Stimulated activated CD8-positive, alpha-beta memory T cell treated with anti-CD3 and anti-CD28 coated beads, Interleukin-7, amount 100 ng/mL, for 4 hours (primary cell): ENCODE data around the gene LRIT1.

Source experiments
- DNase-seq, 2 donors: peaks; one replicate each; pipeline ENCODE4 v3.0.0-alpha.2; 2020; ENCODE audit warnings: low read depth in 2 of 2

The LRIT1 gene

DNA sequence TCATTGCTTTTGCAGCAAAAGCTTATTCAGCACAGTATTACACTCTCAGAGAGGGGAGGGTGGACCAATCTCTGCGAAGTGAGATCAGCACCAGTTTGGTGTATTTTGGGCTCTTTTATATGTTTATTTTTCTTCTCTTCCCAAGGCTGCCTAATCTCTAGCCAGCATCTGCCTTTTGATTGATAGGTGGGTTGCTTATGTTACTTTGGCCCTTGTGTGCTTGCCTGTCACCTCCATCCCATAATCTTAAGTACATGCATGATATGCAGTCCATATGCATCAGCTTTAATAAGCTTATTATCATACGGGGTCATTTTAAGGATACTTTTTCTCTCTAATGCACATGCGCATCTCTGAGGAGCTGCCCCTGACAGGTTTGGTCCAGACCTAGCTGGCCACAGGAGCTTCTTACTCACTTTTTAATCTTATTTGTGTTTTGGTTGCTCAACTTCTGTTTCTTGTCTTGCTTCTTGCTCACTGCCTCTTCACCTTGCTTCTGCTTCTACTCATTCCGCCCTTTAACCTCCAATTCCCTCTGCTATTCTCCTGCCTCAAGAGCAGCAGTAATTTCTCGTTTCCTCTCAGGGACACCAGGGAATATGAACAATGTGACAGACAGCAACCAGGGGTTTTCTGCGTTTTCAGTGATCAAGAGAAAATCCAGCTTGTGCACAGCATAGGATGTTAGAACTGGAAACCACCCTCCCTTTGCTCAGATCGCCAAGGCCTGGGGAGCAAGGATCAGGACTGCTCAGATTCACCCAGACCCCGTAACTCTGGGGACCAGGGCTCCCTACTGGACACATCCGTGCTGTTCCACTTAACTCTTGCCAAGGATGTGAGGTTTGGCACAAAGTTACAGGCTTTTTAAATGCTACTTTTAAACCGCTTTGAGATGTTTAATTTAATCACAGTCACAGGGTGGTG, 13.5 kb upstream of the LRIT1 start:
- no peak for DNase-seq

DNA sequence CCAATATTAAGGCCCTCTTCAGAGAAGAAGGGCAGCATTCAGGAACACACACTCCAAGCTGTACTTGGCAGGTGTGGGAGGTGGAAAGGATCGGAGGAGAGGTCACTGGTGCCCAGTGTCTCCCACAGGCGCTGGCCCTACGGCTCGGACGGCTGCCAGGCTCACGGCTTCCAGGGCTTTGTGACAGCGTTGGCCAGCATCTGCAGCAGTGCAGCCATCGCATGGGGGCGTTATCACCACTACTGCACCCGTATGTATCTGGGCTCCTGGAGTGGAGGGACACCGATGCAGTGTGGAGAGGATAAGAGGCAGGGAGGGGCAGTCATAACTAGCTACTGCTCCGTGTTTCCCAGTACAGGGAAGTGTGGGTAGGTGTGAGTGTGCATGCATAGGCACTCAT, 7.4 kb upstream of the LRIT1 start:
- DNase-seq = no peak

DNA sequence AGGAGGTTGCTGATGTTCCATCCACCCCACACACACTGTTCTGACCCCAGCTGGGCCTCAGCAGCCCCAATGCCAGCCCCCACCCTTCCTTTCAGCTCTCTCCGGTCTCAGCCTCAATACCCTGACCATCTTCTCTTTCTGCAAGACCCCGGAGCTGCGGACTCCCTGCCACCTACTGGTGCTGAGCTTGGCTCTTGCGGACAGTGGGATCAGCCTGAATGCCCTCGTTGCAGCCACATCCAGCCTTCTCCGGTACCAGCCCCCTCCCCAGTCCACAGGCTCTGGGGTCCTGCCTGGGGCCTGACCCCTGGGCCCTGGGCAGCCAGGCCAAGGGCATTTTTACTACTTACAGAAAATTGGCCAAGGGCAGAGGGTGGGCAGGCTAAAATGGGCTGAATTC, 6.2 kb upstream of the LRIT1 start:
- no peak for DNase-seq

DNA sequence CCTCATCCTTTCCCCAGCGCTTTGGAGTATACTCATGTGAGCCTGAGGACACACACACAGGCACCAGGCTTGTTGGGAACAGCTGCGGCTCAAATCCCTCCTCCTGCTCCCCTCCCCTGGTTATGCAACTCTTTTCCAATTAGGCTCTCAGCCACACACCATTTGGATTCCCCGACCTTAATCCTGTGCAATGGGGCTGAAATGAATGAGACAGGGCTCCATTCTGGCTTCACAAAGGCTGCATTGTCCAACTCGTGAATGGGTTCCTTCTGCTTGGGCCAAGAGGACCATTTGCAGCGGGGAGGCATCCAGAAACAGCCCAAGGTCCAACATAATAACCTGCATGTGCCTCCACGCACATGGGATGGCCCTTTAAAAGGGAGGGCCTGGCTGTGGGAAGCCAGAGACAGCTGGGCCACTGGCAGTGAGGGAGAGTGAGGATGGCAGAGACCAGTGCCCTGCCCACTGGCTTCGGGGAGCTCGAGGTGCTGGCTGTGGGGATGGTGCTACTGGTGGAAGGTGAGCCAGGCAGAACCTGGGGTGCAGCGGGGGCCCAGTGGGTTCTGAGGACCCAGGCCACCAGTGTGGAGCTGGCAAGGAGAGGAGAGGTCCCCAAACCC, 3.4 kb upstream of the LRIT1 start, which contains the start of gene RGR:
Gene RGR, plus strand, starts transcription at position 403 of the 620 bp plus-strand sequence. Its CDS starts 38 bp downstream, at position 441.
- no peak for DNase-seq

DNA sequence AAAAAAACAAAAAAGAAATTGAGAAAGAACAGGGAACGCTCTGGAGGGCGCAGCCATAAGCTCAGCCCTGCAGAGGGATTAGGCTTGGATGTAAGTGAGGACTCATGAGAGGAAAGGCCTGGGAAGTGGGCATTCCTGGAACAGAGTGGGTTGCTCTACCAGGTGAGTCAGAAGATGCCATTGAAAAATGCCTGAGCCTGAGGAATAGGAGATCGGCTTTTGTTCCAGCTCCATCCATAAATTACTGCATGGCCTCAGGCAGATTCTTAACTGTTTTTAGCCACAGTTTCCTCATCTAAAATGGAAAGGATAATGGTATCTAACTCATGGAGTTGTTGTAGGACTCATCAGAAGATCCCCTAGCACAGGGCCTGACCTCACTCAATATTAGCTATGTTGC, 2.4 kb upstream of the LRIT1 start:
- DNase-seq = no peak

DNA sequence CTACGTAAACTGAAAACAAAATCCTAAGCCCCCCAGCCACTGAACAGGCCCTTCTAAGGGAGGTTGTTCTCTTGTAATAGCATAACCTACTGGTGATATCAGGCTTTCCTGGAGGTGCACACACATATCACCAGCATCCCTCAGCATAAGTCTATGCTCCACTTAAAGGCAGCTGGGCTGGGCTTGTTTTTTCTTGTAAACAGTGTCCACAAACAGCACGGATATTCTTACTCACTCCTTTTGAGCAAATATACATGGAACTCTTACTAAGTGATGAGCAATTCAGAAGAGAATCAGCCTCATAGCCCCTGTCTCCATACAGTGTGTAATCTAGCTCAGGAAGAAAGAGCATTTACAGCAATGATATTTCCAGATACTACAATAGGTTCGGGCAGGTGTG, 2.4 kb downstream of the LRIT1 start:
- no peak for DNase-seq

DNA sequence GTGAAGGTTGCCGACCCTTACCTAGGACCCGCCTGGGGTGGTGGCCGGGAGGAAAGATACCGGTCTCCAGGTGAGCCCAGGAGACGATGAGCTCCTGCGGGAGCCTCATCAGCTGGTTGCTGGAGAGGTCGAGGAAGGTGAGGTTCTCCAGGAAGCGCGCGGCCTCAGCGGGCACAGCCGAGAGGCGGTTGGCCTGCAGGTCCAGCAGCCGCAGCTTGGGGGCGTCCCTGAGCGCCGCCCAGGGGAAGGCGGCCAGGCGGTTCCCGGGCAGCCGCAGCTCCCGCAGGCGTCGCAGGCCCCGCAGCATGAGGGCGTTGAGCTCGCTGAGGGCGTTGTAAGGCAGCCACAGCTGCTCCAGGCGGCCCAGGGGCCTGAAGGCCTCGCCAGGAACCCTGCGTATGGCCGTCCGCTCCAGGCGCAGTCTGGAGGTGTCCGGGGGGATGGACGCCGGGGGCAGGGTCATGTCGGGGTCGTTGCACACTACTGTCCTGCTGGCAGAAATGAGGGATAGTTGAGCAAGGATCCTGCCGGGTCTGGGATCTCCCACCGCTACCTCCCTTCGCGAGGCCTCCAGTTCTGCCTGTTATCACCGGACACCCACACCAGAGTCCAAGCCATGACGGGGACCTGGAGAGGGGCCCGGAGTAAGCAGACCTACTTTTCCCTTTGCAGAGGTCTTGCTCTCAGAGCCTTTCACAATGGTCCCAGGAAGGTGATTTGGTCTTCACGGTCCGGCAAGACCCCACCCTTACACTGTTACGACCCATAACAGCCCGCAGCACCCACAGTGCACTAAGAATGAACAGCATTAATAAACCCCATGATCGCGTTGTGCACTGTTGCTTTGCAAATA, 3.9 kb downstream of the LRIT1 start:
- DNase-seq = no peak

DNA sequence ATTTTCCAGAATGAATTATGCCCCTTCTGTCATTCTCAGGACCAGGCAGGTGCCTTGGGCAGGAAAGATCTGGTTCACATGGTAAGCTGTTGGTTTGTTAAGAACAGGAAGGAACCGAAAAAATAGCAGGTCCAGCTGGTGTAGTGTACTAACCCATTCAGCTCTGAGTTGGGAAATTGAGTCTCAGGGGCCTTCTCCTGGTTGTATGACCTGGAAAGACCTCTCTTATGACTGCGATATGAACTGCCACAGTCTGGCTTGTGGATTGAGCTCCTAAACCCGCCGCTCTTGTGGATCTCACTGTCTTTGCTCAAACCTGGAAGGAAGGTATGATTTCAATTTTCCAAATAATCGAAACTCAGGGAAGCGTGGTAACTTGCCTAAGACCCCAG, 4.5 kb downstream of the LRIT1 start:
- DNase-seq = no peak

DNA sequence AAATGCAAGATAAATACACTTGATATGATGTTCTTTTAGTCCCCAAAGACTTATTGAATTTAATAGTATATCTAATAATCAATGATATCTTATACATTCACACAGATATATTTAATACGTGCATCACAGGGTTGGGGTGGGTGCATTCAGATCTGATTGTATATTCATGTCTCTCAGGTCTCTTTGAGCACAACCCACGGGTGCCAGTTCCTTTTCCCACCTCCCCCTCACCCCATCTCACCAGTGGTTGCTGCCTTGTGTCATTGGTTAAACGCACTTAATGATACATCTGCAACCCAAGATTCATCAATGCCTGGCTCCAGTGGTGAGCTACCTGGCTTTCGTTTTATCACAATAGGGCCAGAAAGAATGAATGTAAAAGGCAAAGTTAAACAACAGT, 6.2 kb downstream of the LRIT1 start:
- DNase-seq = no peak

DNA sequence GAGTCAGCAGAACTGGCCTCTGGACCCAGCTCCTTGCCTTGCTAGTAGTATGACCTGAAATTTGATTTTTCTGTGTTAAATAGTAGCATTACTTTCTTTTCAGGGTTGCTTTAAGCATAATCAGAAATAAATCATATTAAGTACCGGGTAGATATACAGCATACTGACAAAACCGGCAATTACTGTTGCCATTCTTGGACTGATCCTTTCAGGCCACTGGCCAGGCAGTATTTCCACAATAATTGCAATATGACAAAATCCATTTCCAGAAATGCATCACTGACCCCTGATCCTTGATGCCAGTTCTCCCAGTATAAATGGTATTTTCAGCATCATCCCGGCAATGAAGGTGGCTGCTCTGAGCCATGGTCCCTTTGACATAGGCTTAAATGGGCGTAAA, 6.9 kb downstream of the LRIT1 start:
- no peak for DNase-seq

DNA sequence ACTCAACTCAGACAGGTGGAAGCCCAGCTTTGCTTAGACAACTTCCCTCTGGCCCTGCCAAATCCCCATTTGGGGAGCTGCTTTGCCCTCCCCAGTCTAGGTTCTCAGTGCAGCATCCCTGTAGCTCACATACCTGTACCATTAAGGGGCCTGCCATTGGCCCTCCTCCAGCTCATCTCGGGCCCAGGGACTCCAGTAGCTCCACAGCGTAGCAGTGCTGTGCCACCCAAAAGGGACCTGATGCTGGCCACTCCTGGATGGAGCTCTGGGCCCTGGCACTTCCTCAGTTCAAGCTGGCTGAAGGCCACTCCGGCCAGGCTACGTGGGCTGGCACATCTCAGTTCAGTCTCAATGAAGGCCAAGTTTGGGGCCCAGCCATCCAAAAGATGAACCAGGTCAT, 7.4 kb downstream of the LRIT1 start:
- no peak for DNase-seq

DNA sequence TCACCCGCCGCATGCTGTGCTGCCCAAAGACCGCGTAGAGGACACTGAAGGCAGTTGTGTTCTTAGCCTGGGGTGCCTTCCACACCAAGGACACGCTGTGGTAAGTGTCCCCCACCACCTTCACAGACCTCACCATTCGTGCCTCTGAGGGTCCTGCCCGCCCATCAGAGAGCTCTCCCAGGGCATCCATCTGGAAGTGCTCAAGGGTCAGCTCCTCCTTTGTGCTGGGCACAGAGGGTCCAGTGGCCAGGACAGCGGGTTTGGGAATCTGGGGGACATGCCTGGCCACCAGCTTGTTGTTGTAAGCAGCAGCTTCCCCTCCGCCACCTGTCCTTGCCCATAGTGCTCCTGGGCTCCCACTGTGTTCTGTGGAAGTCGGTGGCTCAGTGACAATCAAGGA, 9.0 kb downstream of the LRIT1 start:
- DNase-seq = no peak

DNA sequence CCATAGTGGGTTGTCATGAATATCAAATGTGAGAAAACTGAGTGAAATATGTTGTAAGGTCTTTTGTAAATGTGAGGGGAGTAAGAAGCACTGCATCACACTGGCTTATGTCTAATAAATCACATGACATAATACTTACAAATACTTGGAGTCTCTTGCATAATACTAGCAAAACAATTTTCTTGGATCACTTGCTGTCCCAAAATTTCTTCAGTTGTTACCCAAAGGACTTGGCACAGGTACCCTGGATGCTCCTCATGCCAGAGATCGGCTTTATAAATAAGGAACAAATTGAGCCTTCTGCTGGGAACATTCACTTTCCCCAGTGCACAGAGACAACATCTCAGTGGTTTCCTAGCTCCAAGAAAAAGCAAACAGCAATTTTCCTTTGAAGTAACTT, 11.0 kb downstream of the LRIT1 start:
- DNase-seq = no peak

DNA sequence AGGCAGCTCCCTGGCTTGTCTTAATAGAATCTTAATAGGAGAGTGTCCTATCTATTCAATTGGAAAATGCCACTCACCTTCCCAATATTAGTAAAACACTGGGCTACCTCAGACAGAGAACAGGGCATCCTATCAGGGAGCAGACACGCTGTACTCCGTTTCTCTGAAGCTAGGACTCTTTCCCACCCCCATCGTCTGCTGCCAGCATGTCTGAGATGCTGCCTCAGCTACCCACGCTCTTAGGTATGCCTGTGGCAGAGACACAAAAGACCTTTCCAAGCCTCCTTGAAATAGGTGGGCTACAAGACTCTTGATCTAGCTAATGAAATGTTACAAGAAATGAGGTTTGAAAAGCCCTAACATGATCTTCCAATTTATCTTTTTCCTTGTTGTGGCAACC, 13.5 kb downstream of the LRIT1 start:
- DNase-seq = no peak

DNA sequence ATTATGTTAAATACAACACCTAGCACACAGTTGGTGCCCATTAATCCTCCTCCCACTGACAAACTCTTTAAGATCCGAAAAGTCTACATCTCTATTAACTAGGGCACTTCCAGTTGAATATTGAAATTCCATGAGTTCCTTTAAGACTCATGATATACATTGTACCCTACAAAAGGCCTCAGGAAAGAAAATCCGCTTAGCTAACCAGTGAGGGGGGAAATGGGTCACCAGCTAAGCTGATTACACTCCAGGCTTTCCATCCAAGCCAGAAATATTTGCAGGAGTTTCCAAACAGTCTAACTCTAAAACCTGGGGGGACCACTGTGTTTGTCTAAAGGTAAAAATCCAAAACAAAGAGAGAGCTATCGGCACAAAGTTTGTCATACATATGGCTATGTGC, 14.7 kb downstream of the LRIT1 start:
- no peak for DNase-seq

DNA sequence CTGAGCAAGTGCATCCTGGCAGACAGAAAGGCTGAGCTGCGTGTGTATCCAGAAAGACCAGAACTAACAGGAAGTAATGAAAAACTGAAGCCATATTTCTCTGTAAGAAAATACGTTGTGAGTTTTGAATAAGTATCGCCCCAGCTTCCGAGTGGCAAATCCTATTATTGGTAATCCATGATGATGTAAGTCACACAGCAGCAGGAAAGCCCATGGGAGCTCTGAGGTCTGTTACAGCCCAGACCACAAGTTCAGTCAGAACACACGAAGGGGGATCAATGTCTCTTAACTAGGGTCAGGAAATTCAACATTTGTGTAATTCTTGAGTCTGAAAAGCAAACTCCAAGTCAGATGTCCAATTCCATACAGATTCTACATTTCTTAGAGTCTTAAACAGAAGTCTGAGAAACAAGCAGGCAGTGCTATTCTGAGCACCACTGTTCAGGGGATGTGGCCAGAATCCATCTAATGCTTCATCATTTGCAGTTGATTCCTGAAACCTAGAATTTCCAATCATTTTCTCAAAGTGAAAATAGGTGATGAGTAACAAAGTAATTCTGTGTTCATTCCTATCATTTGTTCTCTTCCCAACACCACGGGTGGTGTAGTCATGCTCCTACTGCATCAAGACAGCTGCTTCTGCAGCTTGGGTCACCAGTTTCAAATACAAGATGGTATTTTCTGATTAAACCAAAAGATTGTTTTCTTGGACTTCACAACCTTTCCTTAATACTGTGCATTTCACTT, 15.7 kb downstream of the LRIT1 start, which contains the start of gene LRIT2:
Gene LRIT2, minus strand, starts transcription at position 118 of the 747 bp plus-strand sequence. Its CDS starts 24 bp downstream, at position 94.
- no peak for DNase-seq

DNA sequence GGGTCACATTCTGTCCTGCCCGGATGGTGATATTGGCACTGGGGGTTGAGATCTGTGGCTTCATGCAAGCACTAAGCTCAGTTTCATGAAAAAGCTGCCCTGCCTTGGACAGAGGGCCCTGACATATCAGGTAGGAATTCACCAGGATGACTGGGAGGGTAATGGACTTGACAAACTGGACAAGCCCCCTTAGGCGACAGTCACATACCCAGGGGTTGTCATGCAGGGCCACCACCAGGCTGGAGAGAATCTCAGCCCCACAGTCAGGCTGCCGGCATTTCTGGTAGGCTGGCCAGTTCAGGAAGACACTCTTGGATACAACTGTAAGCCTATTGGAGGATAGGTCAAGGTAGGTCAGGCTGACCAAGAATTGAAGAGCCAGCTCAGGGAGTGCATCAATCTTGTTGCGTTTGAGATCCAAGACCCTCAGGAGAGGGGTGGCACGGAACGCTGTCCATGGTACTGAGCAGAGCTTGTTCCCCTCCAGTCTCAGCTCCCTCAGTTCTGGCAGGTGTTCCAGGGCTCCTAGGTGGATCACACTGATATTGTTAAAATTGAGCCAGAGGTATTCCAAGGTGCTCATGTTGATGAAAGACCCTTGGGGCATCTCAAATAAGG, 16.8 kb downstream of the LRIT1 start:
- no peak for DNase-seq

DNA sequence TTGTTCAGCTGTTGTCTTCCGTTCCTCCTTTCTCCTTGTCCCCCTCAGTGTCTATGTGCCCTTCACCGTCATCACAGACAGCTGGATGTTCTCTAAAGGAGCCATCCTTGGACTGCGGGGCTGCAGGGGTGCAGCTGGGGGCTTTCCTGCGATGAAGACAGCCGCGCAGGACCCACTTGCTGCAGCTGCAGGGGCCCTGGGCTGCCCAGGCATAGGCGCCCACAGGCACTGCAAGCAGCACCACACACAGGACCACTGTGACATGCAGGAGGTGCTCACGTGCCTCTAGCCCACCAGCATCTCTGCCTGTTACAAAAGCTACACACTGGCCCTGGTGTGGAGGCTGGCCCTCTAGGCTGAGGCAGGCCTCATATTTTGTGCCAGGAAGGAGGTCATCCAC, 19.4 kb downstream of the LRIT1 start:
- DNase-seq = no peak

DNA sequence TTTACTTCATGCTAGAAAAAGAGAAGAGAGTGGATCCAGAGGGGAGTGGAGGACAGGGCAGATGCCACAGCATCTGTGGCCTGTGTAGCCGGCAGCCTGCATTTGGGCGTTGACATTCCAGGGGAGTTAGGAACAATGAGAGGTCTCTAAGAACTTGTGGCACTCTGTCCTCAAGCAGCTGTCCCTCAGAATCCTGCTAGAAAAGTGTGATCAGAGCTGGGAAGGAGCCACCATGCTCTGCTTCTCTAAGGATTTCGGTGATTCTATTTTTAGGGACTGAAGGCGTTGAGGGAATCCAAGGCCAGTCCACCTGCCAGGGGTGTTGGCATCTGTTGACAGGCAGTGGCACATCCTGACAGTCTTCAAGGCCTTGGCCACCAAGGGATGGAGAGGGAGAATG, 23.6 kb downstream of the LRIT1 start:
- no peak for DNase-seq

DNA sequence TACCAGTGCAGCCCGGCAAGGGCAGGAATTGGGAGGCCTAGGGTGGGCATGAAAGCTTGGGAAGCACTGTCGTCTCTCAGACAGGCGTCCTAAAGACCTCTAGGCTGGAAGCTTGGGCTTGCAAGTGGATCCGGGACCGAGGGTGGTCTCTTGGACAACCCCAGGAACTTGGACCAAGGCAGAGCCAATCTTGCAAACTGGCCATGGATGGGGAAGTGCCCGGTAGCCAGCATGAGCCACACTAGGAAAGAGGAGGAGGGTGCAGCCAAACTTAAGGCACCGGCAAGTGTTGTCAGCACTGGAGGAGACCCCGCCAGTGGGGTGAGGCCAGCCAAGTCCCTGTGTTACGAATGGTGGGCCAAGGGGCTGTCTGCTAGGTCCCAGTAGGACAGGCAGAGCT, 24.5 kb downstream of the LRIT1 start:
- no peak for DNase-seq

DNA sequence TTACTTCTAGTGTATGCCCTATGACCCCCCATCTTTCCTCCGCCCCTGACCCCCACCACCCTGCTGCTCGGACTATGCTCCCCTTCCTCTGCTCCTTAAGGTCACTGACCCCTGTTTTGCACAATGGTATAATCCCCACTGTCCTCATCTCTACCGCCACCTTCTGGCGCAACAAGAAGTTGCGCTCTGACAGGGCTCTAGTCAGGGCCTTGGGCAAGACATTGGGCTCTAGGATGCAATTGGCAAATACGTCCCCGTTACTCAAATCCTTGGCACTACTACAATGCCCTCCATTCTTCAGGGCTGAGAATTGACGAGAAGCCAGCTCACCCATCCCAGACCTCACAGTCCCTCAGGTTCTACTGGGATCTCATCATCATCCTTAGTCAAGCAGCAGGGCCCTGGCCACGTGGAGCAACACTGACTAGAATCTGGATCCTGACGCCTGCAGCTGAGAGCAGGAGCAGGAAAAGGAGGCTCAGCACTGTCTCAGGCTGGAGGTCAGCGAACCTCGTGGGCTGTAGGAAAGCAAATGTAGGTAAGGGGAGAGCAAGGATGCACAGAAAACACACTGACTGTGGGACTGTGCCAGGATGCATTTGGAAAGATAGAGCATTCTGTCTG, 26.6 kb downstream of the LRIT1 start:
- DNase-seq = no peak
